GM23248 (cell line): Measurements from ENCODE around the gene ZSWIM5. TPM values are rescaled to one million over a fixed set of nuclear protein-coding genes. Genes with fewer than 3 reads are reported as not detected.

Experiments
- DNase-seq: peaks from one replicate; pipeline ENCODE4 v3.0.0-alpha.2; 2015
- H2AFZ ChIP-seq: fragments of 200-600 bp; sonication (generic); 2 replicates; pipeline ENCODE4 v1.6.1; 2016; ENCODE audit warnings: antibody characterized with exemption
- H3F3A ChIP-seq: fragments of 200-600 bp; sonication (generic); 2 replicates; pipeline ENCODE4 v1.6.1; 2016; ENCODE audit warnings: mild to moderate bottlenecking, antibody characterized with exemption, mixed run types; ENCODE audit not compliant: insufficient read depth
- H3K27ac ChIP-seq: fragments of 200-600 bp; sonication (generic); 2 replicates; pipeline ENCODE4 v1.5.1; 2016; ENCODE audit warnings: mild to moderate bottlenecking
- H3K27me3 ChIP-seq: fragments of 200-600 bp; sonication (generic); replicated peaks from 2 replicates; pipeline ENCODE4 v1.6.1; 2016; ENCODE audit warnings: mild to moderate bottlenecking; ENCODE audit not compliant: insufficient read depth
- H3K36me3 ChIP-seq: fragments of 200-600 bp; sonication (generic); 2 replicates; pipeline ENCODE4 v1.6.1; 2016; ENCODE audit warnings: low read depth, mild to moderate bottlenecking
- H3K4me1 ChIP-seq: fragments of 200-600 bp; sonication (generic); 2 replicates; pipeline ENCODE4 v1.6.1; 2016; ENCODE audit warnings: mild to moderate bottlenecking; ENCODE audit not compliant: insufficient read depth
- H3K4me2 ChIP-seq: fragments of 200-600 bp; sonication (generic); one replicate; pipeline ENCODE4 v1.6.1; 2016; ENCODE audit warnings: mild to moderate bottlenecking; ENCODE audit not compliant: unreplicated experiment
- H3K4me3 ChIP-seq: fragments of 200-600 bp; sonication (generic); 2 replicates; pipeline ENCODE4 v1.5.1; 2016; ENCODE audit warnings: mild to moderate bottlenecking
- H3K79me2 ChIP-seq: fragments of 200-600 bp; sonication (generic); 2 replicates; pipeline ENCODE4 v1.6.1; 2016; ENCODE audit warnings: mild to moderate bottlenecking; ENCODE audit not compliant: insufficient read depth
- H3K9ac ChIP-seq: fragments of 200-600 bp; sonication (generic); 2 replicates; pipeline ENCODE4 v1.6.1; 2016; ENCODE audit warnings: mild to moderate bottlenecking
- H3K9me2 ChIP-seq: fragments of 200-600 bp; sonication (generic); 2 replicates; pipeline ENCODE4 v1.6.1; 2016; ENCODE audit warnings: mixed run types, mild to moderate bottlenecking, moderate library complexity; ENCODE audit not compliant: insufficient read depth
- H3K9me3 ChIP-seq: fragments of 200-600 bp; sonication (generic); one replicate; pipeline ENCODE4 v1.6.1; 2017; ENCODE audit warnings: low read depth
- H4K20me1 ChIP-seq: fragments of 200-600 bp; sonication (generic); 2 replicates; pipeline ENCODE4 v1.6.0; 2016; ENCODE audit not compliant: insufficient read depth
- EZH2 ChIP-seq: fragments of 200-600 bp; sonication (generic); IDR thresholded peaks from 2 replicates; pipeline ENCODE4 v1.6.1; 2018; ENCODE audit warnings: antibody characterized with exemption, mild to moderate bottlenecking; ENCODE audit not compliant: insufficient read depth, poor library complexity, severe bottlenecking
- EZH2phosphoT487 ChIP-seq: fragments of 200-600 bp; sonication (generic); IDR thresholded peaks from 2 replicates; pipeline ENCODE4 v1.6.1; 2018; ENCODE audit warnings: antibody characterized with exemption, moderate library complexity, mild to moderate bottlenecking, low read depth; ENCODE audit not compliant: insufficient read depth
- WGBS, 2 experiments: methylation state at CpG; one replicate each; pipeline ENCODE4 v1.1.6; 2015 to 2017; ENCODE audit warnings: low lambda C conversion rate in 2 of 2, low coverage in 1 of 2; ENCODE audit errors: missing lambda C conversion rate in 2 of 2; 5-methylcytosine and 5-hydroxymethylcytosine counted together
- in situ Hi-C: fragments of 300-500 bp; cut with MboI; formaldehyde crosslinking; loops from 2 replicates; pipeline ENCODE4 v1.15.0; 2020
- polyA plus RNA-seq: library from polyadenylated mRNA; unstranded; fragments of >200 nt; fragmentation: Nextera tagmentation; extraction: Ambion mirVana; gene quantifications from 2 replicates; pipeline ENCODE4 v1.2.1, GENCODE V29; 2016
- total RNA-seq: library from RNA; depleted of rRNA; stranded (reverse); fragments of >200 nt; shearing (Covaris generic); gene quantifications from 2 replicates; pipeline ENCODE4 v1.2.3, GENCODE V29; 2014

The ZSWIM5 gene
- total and polyA plus RNA-seq, 2 experiments from 2014 or later = 0.06 to 0.54 TPM

GRCh38 chr1:45155957-45156356 lies 50.4 kb downstream of the ZSWIM5 start:
- H3K79me2 ChIP-seq = no peaks in the 10 kb centered on the region
- no peaks in the 10 kb centered on the region for H3F3A ChIP-seq
- H3K9me2 ChIP-seq = no peaks in the 10 kb centered on the region
- H2AFZ ChIP-seq = no peak overlapping the region
- H3K9me3 ChIP-seq = no peaks in the 10 kb centered on the region
- H3K4me2 ChIP-seq = no peak overlapping the region
- no peak for DNase-seq
- in situ Hi-C loops = no loop called here
- H3K9ac ChIP-seq = no peak overlapping the region
- no peaks in the 10 kb centered on the region for H3K36me3 ChIP-seq
- H3K27me3 ChIP-seq = no peaks in the 10 kb centered on the region
- H3K4me3 ChIP-seq = no peak overlapping the region
- H3K27ac ChIP-seq = no peak overlapping the region
- TF ChIP-seq EZH2phosphoT487 (no peak), EZH2 (no peak)
- H4K20me1 ChIP-seq = no peaks in the 10 kb centered on the region
- no peaks in the 10 kb centered on the region for H3K4me1 ChIP-seq

GRCh38 chr1:45155423-45155822 lies 51.0 kb downstream of the ZSWIM5 start:
- H3K4me3 ChIP-seq = no peak overlapping the region
- no peak overlapping the region for H2AFZ ChIP-seq
- no peak for TF ChIP-seq EZH2phosphoT487
- TF ChIP-seq EZH2 = no peak
- no peaks in the 10 kb centered on the region for H4K20me1 ChIP-seq
- DNase-seq = no peak
- no peaks in the 10 kb centered on the region for H3K9me2 ChIP-seq
- H3K27me3 ChIP-seq = no peaks in the 10 kb centered on the region
- H3K4me1 ChIP-seq = no peaks in the 10 kb centered on the region
- no peak overlapping the region for H3K27ac ChIP-seq
- WGBS, 2 experiments = 70% methylated on average over 7 of the region's 7 CpGs
- H3F3A ChIP-seq = no peaks in the 10 kb centered on the region
- no peaks in the 10 kb centered on the region for H3K36me3 ChIP-seq
- H3K4me2 ChIP-seq = no peak overlapping the region
- H3K9me3 ChIP-seq = no peaks in the 10 kb centered on the region
- no peaks in the 10 kb centered on the region for H3K79me2 ChIP-seq
- H3K9ac ChIP-seq = no peak overlapping the region
- in situ Hi-C loops = no loop called here

- Histone ChIP-seq H3K4me3 (no peak overlapping the region), H3K9ac (no peak overlapping the region), H3K27ac (no peak overlapping the region), H3K9me3 (no peaks in the 10 kb centered on the region), H3K79me2 (no peaks in the 10 kb centered on the region), H4K20me1 (no peaks in the 10 kb centered on the region), H3K36me3 (no peaks in the 10 kb centered on the region), H3K9me2 (no peaks in the 10 kb centered on the region), H3K27me3 (no peaks in the 10 kb centered on the region), H3F3A (no peaks in the 10 kb centered on the region), H3K4me1 (no peaks in the 10 kb centered on the region), H3K4me2 (no peak overlapping the region), H2AFZ (no peak overlapping the region)
- in situ Hi-C loops = no loop called here
- no peak for TF ChIP-seq EZH2phosphoT487
- TF ChIP-seq EZH2 = no peak
- DNase-seq = no peak
- 46 to 51% methylated on average over 3 of the region's 3 CpGs for WGBS, 2 experiments
Measured at GRCh38 chr1:45152126-45152525, 54.3 kb downstream of the ZSWIM5 start.

- no peak for TF ChIP-seq EZH2
- TF ChIP-seq EZH2phosphoT487 = no peak
- Histone ChIP-seq H4K20me1 (no peaks in the 10 kb centered on the region), H3K4me3 (no peak overlapping the region), H3K9me3 (no peaks in the 10 kb centered on the region), H2AFZ (no peak overlapping the region), H3K9ac (no peak overlapping the region), H3K36me3 (no peaks in the 10 kb centered on the region), H3K4me1 (no peaks in the 10 kb centered on the region), H3K27me3 (no peaks in the 10 kb centered on the region), H3K4me2 (no peak overlapping the region), H3K79me2 (no peaks in the 10 kb centered on the region), H3K9me2 (no peaks in the 10 kb centered on the region), H3K27ac (no peak overlapping the region), H3F3A (no peaks in the 10 kb centered on the region)
- 78 to 90% methylated on average over 1 of the region's 1 CpG for WGBS, 2 experiments
- peak; percentile 17 for DNase-seq
- in situ Hi-C loops = no loop called here
Measured at GRCh38 chr1:45148209-45148825, 58.1 kb downstream of the ZSWIM5 start.

- TF ChIP-seq EZH2 (no peak), EZH2phosphoT487 (no peak)
Measured at GRCh38 chr1:45146833-45147232, 59.6 kb downstream of the ZSWIM5 start.

More at GRCh38 chr1:45146833-45147232, 59.6 kb downstream of the ZSWIM5 start:
- H3K9me2 ChIP-seq = no peaks in the 10 kb centered on the region
- H3K4me3 ChIP-seq = no peak overlapping the region
- no peaks in the 10 kb centered on the region for H3K4me1 ChIP-seq
- H4K20me1 ChIP-seq = no peaks in the 10 kb centered on the region
- no peak overlapping the region for H3K27ac ChIP-seq
- H3F3A ChIP-seq = no peaks in the 10 kb centered on the region
- no peaks in the 10 kb centered on the region for H3K9me3 ChIP-seq
- in situ Hi-C loops = no loop called here
- no peaks in the 10 kb centered on the region for H3K79me2 ChIP-seq
- H3K9ac ChIP-seq = no peak overlapping the region
- WGBS, 2 experiments = 85 to 87% methylated on average over 2 of the region's 2 CpGs
- H2AFZ ChIP-seq = no peak overlapping the region
- H3K36me3 ChIP-seq = no peaks in the 10 kb centered on the region
- DNase-seq = peak; percentile 4
- H3K4me2 ChIP-seq = no peak overlapping the region
- no peaks in the 10 kb centered on the region for H3K27me3 ChIP-seq
